Measurements from ENCODE around the gene UMPS. TPM values are rescaled to one million over a fixed set of nuclear protein-coding genes. Genes with fewer than 3 reads are reported as not detected.

UMPS gene
- 25.9 TPM for polyA plus RNA-seq (2012; ENCODE audit: low read depth, missing spikeins)

- TF ChIP-seq POU2F2 (IDR thresholded peaks at IDR 0.05; ENCODE audit: low read depth, low read length) (no peak), TAF1 (IDR thresholded peaks at IDR 0.05; ENCODE audit: low read depth, low read length) (peak; percentile 85), POLR2AphosphoS5 (IDR thresholded peaks at IDR 0.05; ENCODE audit: low read depth, low read length) (peak; percentile 95), PAX5 (IDR thresholded peaks at IDR 0.05; ENCODE audit: insufficient read depth, low read length, severe bottlenecking) (no peak), SPI1 (IDR thresholded peaks at IDR 0.05; ENCODE audit: low read depth, low read length) (no peak), POLR2A (IDR thresholded peaks at IDR 0.05; ENCODE audit: low read depth, low read length) (peak; percentile 96)
- peak; percentile 97 for FAIRE-seq
- peak; percentile 82 for DNase-seq (ENCODE audit: insufficient read length, low spot score)
Observed at GRCh38 chr3:124730129-124730940, at the start of gene UMPS. Gene UMPS (plus strand): TSS chr3:124730452. CDS start chr3:124730472, 20 bp downstream.

GRCh38 chr3:124680521-124680920 is 49.7 kb upstream of the UMPS start:
- TF ChIP-seq POLR2AphosphoS5 (IDR thresholded peaks at IDR 0.05; ENCODE audit: low read depth, low read length): no peak
- FAIRE-seq (no peak), DNase-seq (ENCODE audit: insufficient read length, low spot score) (no peak)

GRCh38 chr3:124682263-124682662 is 48.0 kb upstream of the UMPS start:
- TF ChIP-seq POU2F2 (IDR thresholded peaks at IDR 0.05; ENCODE audit: low read depth, low read length): no peak
- no peak for TF ChIP-seq POLR2AphosphoS5 (IDR thresholded peaks at IDR 0.05; ENCODE audit: low read depth, low read length)
- no peak for TF ChIP-seq PAX5 (IDR thresholded peaks at IDR 0.05; ENCODE audit: insufficient read depth, low read length, severe bottlenecking)
- TF ChIP-seq TAF1 (IDR thresholded peaks at IDR 0.05; ENCODE audit: low read depth, low read length): no peak
- TF ChIP-seq SPI1 (IDR thresholded peaks at IDR 0.05; ENCODE audit: low read depth, low read length): no peak
- TF ChIP-seq POLR2A (IDR thresholded peaks at IDR 0.05; ENCODE audit: low read depth, low read length): no peak
- no peak for FAIRE-seq
- DNase-seq (ENCODE audit: insufficient read length, low spot score): no peak

- DNase-seq (ENCODE audit: insufficient read length, low spot score) (no peak), FAIRE-seq (no peak)
- TF ChIP-seq TAF1 (IDR thresholded peaks at IDR 0.05; ENCODE audit: low read depth, low read length): no peak
- TF ChIP-seq PAX5 (IDR thresholded peaks at IDR 0.05; ENCODE audit: insufficient read depth, low read length, severe bottlenecking): no peak
- TF ChIP-seq SPI1 (IDR thresholded peaks at IDR 0.05; ENCODE audit: low read depth, low read length): no peak
- TF ChIP-seq POU2F2 (IDR thresholded peaks at IDR 0.05; ENCODE audit: low read depth, low read length): no peak
- TF ChIP-seq POLR2A (IDR thresholded peaks at IDR 0.05; ENCODE audit: low read depth, low read length): no peak
- TF ChIP-seq POLR2AphosphoS5 (IDR thresholded peaks at IDR 0.05; ENCODE audit: low read depth, low read length): no peak
Observed at GRCh38 chr3:124684459-124684858, 45.8 kb upstream of the UMPS start.

- DNase-seq (ENCODE audit: insufficient read length, low spot score) (no peak), FAIRE-seq (no peak)
- TF ChIP-seq PAX5 (IDR thresholded peaks at IDR 0.05; ENCODE audit: insufficient read depth, low read length, severe bottlenecking): no peak
- no peak for TF ChIP-seq TAF1 (IDR thresholded peaks at IDR 0.05; ENCODE audit: low read depth, low read length)
- TF ChIP-seq SPI1 (IDR thresholded peaks at IDR 0.05; ENCODE audit: low read depth, low read length): no peak
- no peak for TF ChIP-seq POU2F2 (IDR thresholded peaks at IDR 0.05; ENCODE audit: low read depth, low read length)
- no peak for TF ChIP-seq POLR2A (IDR thresholded peaks at IDR 0.05; ENCODE audit: low read depth, low read length)
- no peak for TF ChIP-seq POLR2AphosphoS5 (IDR thresholded peaks at IDR 0.05; ENCODE audit: low read depth, low read length)
Observed at GRCh38 chr3:124685067-124685466, 45.2 kb upstream of the UMPS start.

- DNase-seq (ENCODE audit: insufficient read length, low spot score) (no peak), FAIRE-seq (peak; percentile 35)
- TF ChIP-seq PAX5 (IDR thresholded peaks at IDR 0.05; ENCODE audit: insufficient read depth, low read length, severe bottlenecking): no peak
- no peak for TF ChIP-seq POLR2A (IDR thresholded peaks at IDR 0.05; ENCODE audit: low read depth, low read length)
- TF ChIP-seq POLR2AphosphoS5 (IDR thresholded peaks at IDR 0.05; ENCODE audit: low read depth, low read length): no peak
- TF ChIP-seq SPI1 (IDR thresholded peaks at IDR 0.05; ENCODE audit: low read depth, low read length): no peak
- no peak for TF ChIP-seq POU2F2 (IDR thresholded peaks at IDR 0.05; ENCODE audit: low read depth, low read length)
- no peak for TF ChIP-seq TAF1 (IDR thresholded peaks at IDR 0.05; ENCODE audit: low read depth, low read length)
Observed at GRCh38 chr3:124685481-124685880, 44.8 kb upstream of the UMPS start.

- TF ChIP-seq POLR2A (IDR thresholded peaks at IDR 0.05; ENCODE audit: low read depth, low read length) (no peak), TAF1 (IDR thresholded peaks at IDR 0.05; ENCODE audit: low read depth, low read length) (no peak), POLR2AphosphoS5 (IDR thresholded peaks at IDR 0.05; ENCODE audit: low read depth, low read length) (no peak), PAX5 (IDR thresholded peaks at IDR 0.05; ENCODE audit: insufficient read depth, low read length, severe bottlenecking) (no peak), SPI1 (IDR thresholded peaks at IDR 0.05; ENCODE audit: low read depth, low read length) (no peak), POU2F2 (IDR thresholded peaks at IDR 0.05; ENCODE audit: low read depth, low read length) (no peak)
- DNase-seq (ENCODE audit: insufficient read length, low spot score) (no peak), FAIRE-seq (no peak)
Observed at GRCh38 chr3:124686028-124686670, 44.1 kb upstream of the UMPS start.

- TF ChIP-seq SPI1 (IDR thresholded peaks at IDR 0.05; ENCODE audit: low read depth, low read length) (no peak; the same call in 1 of the 2 replicates), PAX5 (IDR thresholded peaks at IDR 0.05; ENCODE audit: insufficient read depth, low read length, severe bottlenecking) (no peak), TAF1 (IDR thresholded peaks at IDR 0.05; ENCODE audit: low read depth, low read length) (no peak), POLR2A (IDR thresholded peaks at IDR 0.05; ENCODE audit: low read depth, low read length) (no peak), POLR2AphosphoS5 (IDR thresholded peaks at IDR 0.05; ENCODE audit: low read depth, low read length) (no peak), POU2F2 (IDR thresholded peaks at IDR 0.05; ENCODE audit: low read depth, low read length) (no peak)
- DNase-seq (ENCODE audit: insufficient read length, low spot score) (peak; percentile 52), FAIRE-seq (peak; percentile 75)
Observed at GRCh38 chr3:124688581-124689454, 41.4 kb upstream of the UMPS start.

GRCh38 chr3:124691599-124691998 is 38.7 kb upstream of the UMPS start:
- no peak for TF ChIP-seq TAF1 (IDR thresholded peaks at IDR 0.05; ENCODE audit: low read depth, low read length)
- no peak for TF ChIP-seq POLR2A (IDR thresholded peaks at IDR 0.05; ENCODE audit: low read depth, low read length)
- no peak for TF ChIP-seq POU2F2 (IDR thresholded peaks at IDR 0.05; ENCODE audit: low read depth, low read length)
- TF ChIP-seq SPI1 (IDR thresholded peaks at IDR 0.05; ENCODE audit: low read depth, low read length): no peak
- TF ChIP-seq POLR2AphosphoS5 (IDR thresholded peaks at IDR 0.05; ENCODE audit: low read depth, low read length): no peak
- no peak for TF ChIP-seq PAX5 (IDR thresholded peaks at IDR 0.05; ENCODE audit: insufficient read depth, low read length, severe bottlenecking)
- FAIRE-seq (no peak), DNase-seq (ENCODE audit: insufficient read length, low spot score) (no peak)

Data from GM12891 (cell line).